Stomach (tissue), 9 donors: ENCODE measurements around the gene SCFD2. TPM values are rescaled to one million over a fixed set of nuclear protein-coding genes. Genes with fewer than 3 reads are reported as not detected.

ENCODE experiments used
- DNase-seq, 2 donors: peaks; one replicate each; pipeline versions ENCODE4 v3.0.0 to v3.0.0-alpha.2; 2013 to 2019
- H3K27ac ChIP-seq, 5 donors: fragments of 200-600 bp in 4 of 5; sonication (generic) in 4 of 5; one replicate each; pipeline ENCODE4 v1.5.1; 2013 to 2019; ENCODE audit warnings: mild to moderate bottlenecking in 1 of 5, moderate library complexity in 1 of 5
- H3K27me3 ChIP-seq, 3 donors: fragments of 200-600 bp; sonication (generic); one replicate each; pipeline ENCODE4 v1.5.1; 2017 to 2019; ENCODE audit warnings: mixed run types in 1 of 3
- H3K36me3 ChIP-seq, 4 donors: fragments of 200-600 bp; sonication (generic); 1 replicate in 3 of 4; 2 replicates in 1 of 4; pipeline ENCODE4 v1.5.1; 2016 to 2019
- H3K4me1 ChIP-seq, 4 donors: fragments of 200-600 bp; sonication (generic); one replicate each; pipeline ENCODE4 v1.5.1; 2016 to 2019
- H3K4me3 ChIP-seq, 4 donors: fragments of 200-600 bp; sonication (generic) in 3 of 4; one replicate each; pipeline ENCODE4 v1.5.1; 2016 to 2019; ENCODE audit warnings: mild to moderate bottlenecking in 1 of 4
- H3K9me3 ChIP-seq, 4 donors: fragments of 200-600 bp; sonication (generic); one replicate each; pipeline ENCODE4 v1.5.1; 2016 to 2019
- CTCF ChIP-seq, 7 experiments: fragments of 450-650 bp in 4 of 7; fragments of 200-600 bp in 3 of 7; sonication (generic) in 3 of 7; IDR thresholded peaks; one replicate each; pipeline ENCODE4 v1.5.1; 2016 to 2019; ENCODE audit warnings: antibody characterized with exemption in 7 of 7, control low read depth in 2 of 7, mild to moderate bottlenecking in 1 of 7
- EP300 ChIP-seq: sonication (generic); formaldehyde crosslinking; IDR thresholded peaks from one replicate; pipeline ENCODE4 v1.6.1; 2017; ENCODE audit warnings: antibody characterized with exemption
- POLR2A ChIP-seq, 4 donors: fragments of 450-650 bp; IDR thresholded peaks; one replicate each; pipeline ENCODE4 v1.6.1; 2016; ENCODE audit warnings: antibody characterized with exemption in 4 of 4, control low read depth in 2 of 4, mild to moderate bottlenecking in 1 of 4, moderate library complexity in 1 of 4
- POLR2AphosphoS5 ChIP-seq, 3 donors: sonication (generic); formaldehyde crosslinking; IDR thresholded peaks; one replicate each; pipeline ENCODE4 v1.6.1; 2016; ENCODE audit warnings: antibody characterized with exemption in 3 of 3
- WGBS, 5 donors: extraction: QIAGEN DNeasy Blood & Tissue Kit in 3 of 5; methylation state at CpG; one replicate each; pipeline versions ENCODE4 v1.1.5 to v1.1.7; 2013 to 2018; 5-methylcytosine and 5-hydroxymethylcytosine counted together
- intact Hi-C: fragments of 100-400 bp; cut with DNase I; formaldehyde crosslinking; loops from one replicate; pipeline ENCODE4 v1.15.1; 2023; ENCODE audit warnings: low total_unique reads
- polyA plus RNA-seq, 3 donors: library from polyadenylated mRNA; stranded (reverse); fragments of 200-250 nt; gene quantifications; one replicate each; pipeline ENCODE4 v1.2.3, GENCODE V29; 2013
- total RNA-seq, 5 donors: library from RNA; depleted of rRNA; stranded (reverse); fragments of >200 nt; gene quantifications; one replicate each; pipeline versions ENCODE4 v1.1.0 to v1.2.3, GENCODE V29; 2014 to 2016
- donor health status: healthy with polysubstance abuse.
- donor health status: Bipolar disorder and iron deficiency.
- donor health status: healthy.

The SCFD2 gene
- total and polyA plus RNA-seq, 8 donors, result 2.9 to 40.2 (median 11.1) TPM

DNA sequence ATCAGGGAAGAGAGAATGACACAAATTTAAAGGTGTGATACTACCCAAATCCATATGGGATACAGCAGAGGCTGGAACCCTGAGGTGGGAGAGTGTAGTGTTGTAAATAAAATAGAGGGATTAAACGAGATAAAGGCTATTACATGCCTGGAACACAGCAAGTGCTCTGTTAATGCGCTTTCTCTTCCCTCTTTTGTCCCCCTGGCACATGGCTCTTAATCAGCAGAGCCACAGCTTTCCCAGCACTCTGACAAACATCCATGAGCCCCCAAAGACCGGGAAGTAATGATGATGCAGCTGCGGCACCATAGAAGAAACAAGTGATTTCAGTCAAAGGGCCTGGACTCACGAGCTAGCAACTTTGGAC is 417.8 kb downstream of the SCFD2 start:
- WGBS, 5 donors, result 79 to 87% (median 84%) methylated on average over 5 of the region's 5 CpGs
- Histone ChIP-seq H3K36me3 (no peaks in the 10 kb centered on the region), H3K4me1 (no peaks in the 10 kb centered on the region), H3K4me3 (no peak overlapping the region), H3K9me3 (no peaks in the 10 kb centered on the region), H3K27ac (no peak overlapping the region), H3K27me3 (no peaks in the 10 kb centered on the region)
- intact Hi-C loops, result no loop called here
- DNase-seq, result no peak
- TF ChIP-seq EP300 (no peak), CTCF (IDR thresholded peaks at IDR 0.05) (no peak), POLR2A (IDR thresholded peaks at IDR 0.05) (no peak), POLR2AphosphoS5 (IDR thresholded peaks at IDR 0.05) (no peak)

GRCh38 chr4:52947401-52948056 is 418.3 kb downstream of the SCFD2 start:
- Histone ChIP-seq H3K27me3 (no peaks in the 10 kb centered on the region), H3K4me1 (no peaks in the 10 kb centered on the region), H3K27ac (no peak overlapping the region), H3K36me3 (no peaks in the 10 kb centered on the region), H3K4me3 (no peak overlapping the region), H3K9me3 (no peaks in the 10 kb centered on the region)
- WGBS, 5 donors, result 91 to 96% (median 95%) methylated on average over 4 of the region's 4 CpGs
- no peak for DNase-seq
- intact Hi-C loops, result no loop called here
- TF ChIP-seq POLR2A (IDR thresholded peaks at IDR 0.05) (no peak), POLR2AphosphoS5 (IDR thresholded peaks at IDR 0.05) (no peak), EP300 (no peak), CTCF (IDR thresholded peaks at IDR 0.05) (no peak)

GRCh38 chr4:52946855-52947254 is 419.0 kb downstream of the SCFD2 start:
- H3K4me1 ChIP-seq, result no peaks in the 10 kb centered on the region
- DNase-seq, result no peak
- no peaks in the 10 kb centered on the region for H3K27me3 ChIP-seq
- H3K36me3 ChIP-seq, result no peaks in the 10 kb centered on the region
- H3K4me3 ChIP-seq, result no peak overlapping the region
- intact Hi-C loops, result no loop called here
- no peaks in the 10 kb centered on the region for H3K9me3 ChIP-seq
- no peak overlapping the region for H3K27ac ChIP-seq
- TF ChIP-seq EP300 (no peak), POLR2AphosphoS5 (IDR thresholded peaks at IDR 0.05) (no peak), CTCF (IDR thresholded peaks at IDR 0.05) (no peak), POLR2A (IDR thresholded peaks at IDR 0.05) (no peak)
- 83 to 94% (median 91%) methylated on average over 4 of the region's 4 CpGs for WGBS, 5 donors

- Histone ChIP-seq H3K4me3 (no peak overlapping the region), H3K4me1 (no peaks in the 10 kb centered on the region), H3K36me3 (no peaks in the 10 kb centered on the region), H3K27ac (no peak overlapping the region), H3K27me3 (no peaks in the 10 kb centered on the region), H3K9me3 (no peaks in the 10 kb centered on the region)
- TF ChIP-seq POLR2A (IDR thresholded peaks at IDR 0.05), result no peak
- TF ChIP-seq POLR2AphosphoS5 (IDR thresholded peaks at IDR 0.05), result no peak
- TF ChIP-seq EP300, result no peak
- TF ChIP-seq CTCF (IDR thresholded peaks at IDR 0.05), result no peak
- DNase-seq, result no peak
- 88 to 96% (median 94%) methylated on average over 2 of the region's 2 CpGs for WGBS, 5 donors
- intact Hi-C loops, result no loop called here
Observed at GRCh38 chr4:52945982-52946381, 419.9 kb downstream of the SCFD2 start.
